Mucosa of descending colon (tissue), 3 donors: Measurements from ENCODE around the gene FBRSL1. TPM values are rescaled to one million over a fixed set of nuclear protein-coding genes. Genes with fewer than 3 reads are reported as not detected.

Experiments
- ATAC-seq: fragments of 200-7000 bp; cut with Tn5 transposase; one replicate; pipeline ENCODE4 v1.9.1; 2020; ENCODE audit warnings: mild to moderate bottlenecking, moderate library complexity
- DNase-seq, 3 donors: peaks; one replicate each; pipeline ENCODE4 v3.0.0-alpha.2; 2020
- H3K36me3 ChIP-seq: fragments of 200-600 bp; one replicate; pipeline ENCODE4 v1.8.0; 2021; ENCODE audit warnings: low read depth, mild to moderate bottlenecking
- H3K4me1 ChIP-seq: fragments of 200-600 bp; one replicate; pipeline ENCODE4 v1.8.0; 2021; ENCODE audit warnings: low read depth, mild to moderate bottlenecking
- H3K4me3 ChIP-seq: fragments of 200-600 bp; one replicate; pipeline ENCODE4 v1.8.0; 2021; ENCODE audit warnings: mild to moderate bottlenecking
- H3K9me3 ChIP-seq: fragments of 200-600 bp; one replicate; pipeline ENCODE4 v1.8.0; 2021; ENCODE audit warnings: mild to moderate bottlenecking
- CTCF ChIP-seq: fragments of 200-600 bp; IDR thresholded peaks from one replicate; pipeline ENCODE4 v1.8.0; 2022; ENCODE audit warnings: antibody characterized with exemption, mild to moderate bottlenecking
- intact Hi-C, 2 donors: fragments of 100-400 bp; cut with DNase I in 1 of 2; cut with micrococcal nuclease in 1 of 2; formaldehyde crosslinking; loops; one replicate each; pipeline versions ENCODE4 v1.11.0 to v1.11.1; 2022; cut with DNase I, micrococcal nuclease
- total RNA-seq, 3 donors: library from RNA; stranded (reverse); fragmentation: NEBNext Ultra II Directional in 2 of 3; extraction: Animal tissue kit (Norgen Biotek cat#: 25700) in 2 of 3; gene quantifications; one replicate each; pipeline versions ENCODE4 v1.2.1 to v1.2.4, GENCODE V29; 2021 to 2023
- donor health status: DM: no; HTN: no; CAD: no; lungs with moderate emphysema.
- donor health status: DM: no; HTN: no; CAD: no.
- donor health status: DM: no; HTN: yes; CAD: no.

Gene FBRSL1
- total RNA-seq, 3 donors from 2014 or later, result 54.7 to 68.5 (median 55.6) TPM

- intact Hi-C loops, result loop anchor here (5.0 kb wide), 1 partner anchor 104 kb away; no protein-coding TSS in a partner anchor
- Histone ChIP-seq H3K9me3 (peaks cover 4% of the 10 kb centered on the region), H3K36me3 (no peaks in the 10 kb centered on the region), H3K4me1 (no peaks in the 10 kb centered on the region), H3K4me3 (no peak overlapping the region)
- no peak for TF ChIP-seq CTCF
- ATAC-seq (no peak), DNase-seq (no peak)
Measured at GRCh38 chr12:132521200-132521580, 31.2 kb downstream of the FBRSL1 start.

GRCh38 chr12:132521712-132522292, 31.9 kb downstream of the FBRSL1 start:
- H3K4me3 ChIP-seq, result no peak overlapping the region
- ATAC-seq (no peak), DNase-seq (no peak)
- no peaks in the 10 kb centered on the region for H3K4me1 ChIP-seq
- intact Hi-C loops, result loop anchor here (5.0 kb wide), 1 partner anchor 105 kb away; no protein-coding TSS in a partner anchor
- peaks cover 4% of the 10 kb centered on the region for H3K9me3 ChIP-seq
- H3K36me3 ChIP-seq, result no peaks in the 10 kb centered on the region
- TF ChIP-seq CTCF, result no peak

GRCh38 chr12:132522592-132523380, 32.8 kb downstream of the FBRSL1 start:
- no peak for TF ChIP-seq CTCF
- ATAC-seq (no peak), DNase-seq (no peak)
- intact Hi-C loops, result loop anchor here (5.0 kb wide), 1 partner anchor 105 kb away; no protein-coding TSS in a partner anchor
- Histone ChIP-seq H3K36me3 (no peaks in the 10 kb centered on the region), H3K4me1 (no peaks in the 10 kb centered on the region), H3K9me3 (peaks cover 4% of the 10 kb centered on the region), H3K4me3 (no peak overlapping the region)

GRCh38 chr12:132523576-132524331, 33.8 kb downstream of the FBRSL1 start:
- ATAC-seq (peak; percentile 78), DNase-seq (peak in 2 of 3 donors; percentile 81 to 91)
- intact Hi-C loops, result loop anchor here (5.0 kb wide), 1 partner anchor 106 kb away; no protein-coding TSS in a partner anchor
- no peak overlapping the region for H3K4me3 ChIP-seq
- H3K36me3 ChIP-seq, result no peaks in the 10 kb centered on the region
- H3K4me1 ChIP-seq, result no peaks in the 10 kb centered on the region
- H3K9me3 ChIP-seq, result peaks cover 4% of the 10 kb centered on the region
- peak; percentile 83 for TF ChIP-seq CTCF

- Histone ChIP-seq H3K4me3 (no peak overlapping the region), H3K9me3 (no peaks in the 10 kb centered on the region), H3K4me1 (no peaks in the 10 kb centered on the region), H3K36me3 (no peaks in the 10 kb centered on the region)
- ATAC-seq (peak; percentile 12), DNase-seq (no peak)
- TF ChIP-seq CTCF, result no peak
- intact Hi-C loops, result loop anchor here (5.0 kb wide), 1 partner anchor 107 kb away; no protein-coding TSS in a partner anchor
Measured at GRCh38 chr12:132524405-132524804, 34.5 kb downstream of the FBRSL1 start.
